ENCODE measurements around the gene RAP1GAP2.

Gene RAP1GAP2

GRCh38 chr17:2796164-2797125, at the start of gene RAP1GAP2:
Gene RAP1GAP2, plus strand, starts transcription at chr17:2796438. Its CDS starts 90 bp downstream, at chr17:2796528.
- Histone ChIP-seq H3K9me3 (no peaks in the 10 kb centered on the region), H3K4me3 (no peak within 1 kb of the TSS), H3K36me3 (replicated peaks) (no peaks in the 10 kb centered on the region), H3K27me3 (ENCODE audit: low read depth) (no peaks in the 10 kb centered on the region), H3K4me1 (no peaks in the 10 kb centered on the region)
- in situ Hi-C loops (cut with MboI; ENCODE audit: low sequenced_read_pairs), result no loop called here
- DNase-seq (ENCODE audit: low spot score in 2 of 2), result peak in 1 of 2 experiments; percentile 42

- in situ Hi-C loops (cut with MboI; ENCODE audit: low sequenced_read_pairs), result no loop called here
- no peaks in the 10 kb centered on the region for H3K9me3 ChIP-seq
- peaks cover 36% of the 10 kb centered on the region for H3K27me3 ChIP-seq (ENCODE audit: low read depth)
- H3K4me3 ChIP-seq, result no peak within 1 kb of the TSS; the same call in 1 of the 2 replicates
- no peaks in the 10 kb centered on the region for H3K36me3 ChIP-seq (replicated peaks)
- no peak for DNase-seq (ENCODE audit: low spot score in 2 of 2)
- H3K4me1 ChIP-seq, result no peaks in the 10 kb centered on the region
Observed at GRCh38 chr17:2749058-2749783, 47.0 kb upstream of the RAP1GAP2 start, which contains the start of gene CCDC92B. Gene CCDC92B, minus strand, starts transcription at chr17:2749652. Its CDS starts 14,507 bp downstream, at chr17:2735145.

GRCh38 chr17:2749784-2750181, 46.5 kb upstream of the RAP1GAP2 start:
- DNase-seq (ENCODE audit: low spot score in 2 of 2), result peak; percentile 59 to 85
- no peak overlapping the region; the same call in 1 of the 2 replicates for H3K4me3 ChIP-seq
- H3K9me3 ChIP-seq, result no peaks in the 10 kb centered on the region
- peaks cover 33% of the 10 kb centered on the region for H3K27me3 ChIP-seq (ENCODE audit: low read depth)
- in situ Hi-C loops (cut with MboI; ENCODE audit: low sequenced_read_pairs), result no loop called here
- H3K36me3 ChIP-seq (replicated peaks), result no peaks in the 10 kb centered on the region
- H3K4me1 ChIP-seq, result no peaks in the 10 kb centered on the region

DNA sequence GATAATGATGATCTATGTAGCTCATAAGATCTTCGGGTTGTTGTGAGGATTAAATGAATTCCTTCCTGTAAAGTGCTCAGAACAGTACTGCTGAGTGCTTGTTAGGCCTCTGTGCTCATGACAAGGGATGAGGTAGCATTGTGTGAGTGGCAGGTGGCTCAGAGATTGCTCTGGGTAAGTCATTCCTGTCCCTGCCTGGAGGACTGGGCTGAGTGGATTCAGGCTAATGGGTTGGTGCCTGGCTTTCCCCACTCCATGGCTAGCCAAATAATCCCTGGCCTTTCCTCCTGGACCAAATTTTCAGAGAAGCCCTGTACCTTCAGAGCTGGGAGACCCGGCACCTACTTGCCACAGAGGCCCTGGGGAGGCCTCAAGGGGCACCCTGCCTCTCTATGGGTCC, 45.5 kb upstream of the RAP1GAP2 start:
- peaks cover 25% of the 10 kb centered on the region; the same call in 1 of the 2 replicates for H3K27me3 ChIP-seq (ENCODE audit: low read depth)
- DNase-seq (ENCODE audit: low spot score in 2 of 2), result no peak
- in situ Hi-C loops (cut with MboI; ENCODE audit: low sequenced_read_pairs), result no loop called here

GRCh38 chr17:2751491-2751890, 44.7 kb upstream of the RAP1GAP2 start:
- Histone ChIP-seq H3K9me3 (no peaks in the 10 kb centered on the region), H3K36me3 (replicated peaks) (no peaks in the 10 kb centered on the region), H3K4me1 (no peaks in the 10 kb centered on the region; the same call in 1 of the 2 replicates), H3K27me3 (ENCODE audit: low read depth) (peaks cover 23% of the 10 kb centered on the region; the same call in 1 of the 2 replicates), H3K4me3 (no peak overlapping the region)
- DNase-seq (ENCODE audit: low spot score in 2 of 2), result no peak
- in situ Hi-C loops (cut with MboI; ENCODE audit: low sequenced_read_pairs), result no loop called here

More for the DNA sequence above, 45.5 kb upstream of the RAP1GAP2 start:
- no peaks in the 10 kb centered on the region for H3K9me3 ChIP-seq
- no peaks in the 10 kb centered on the region for H3K36me3 ChIP-seq (replicated peaks)
- H3K4me3 ChIP-seq, result no peak overlapping the region
- H3K4me1 ChIP-seq, result no peaks in the 10 kb centered on the region

DNA sequence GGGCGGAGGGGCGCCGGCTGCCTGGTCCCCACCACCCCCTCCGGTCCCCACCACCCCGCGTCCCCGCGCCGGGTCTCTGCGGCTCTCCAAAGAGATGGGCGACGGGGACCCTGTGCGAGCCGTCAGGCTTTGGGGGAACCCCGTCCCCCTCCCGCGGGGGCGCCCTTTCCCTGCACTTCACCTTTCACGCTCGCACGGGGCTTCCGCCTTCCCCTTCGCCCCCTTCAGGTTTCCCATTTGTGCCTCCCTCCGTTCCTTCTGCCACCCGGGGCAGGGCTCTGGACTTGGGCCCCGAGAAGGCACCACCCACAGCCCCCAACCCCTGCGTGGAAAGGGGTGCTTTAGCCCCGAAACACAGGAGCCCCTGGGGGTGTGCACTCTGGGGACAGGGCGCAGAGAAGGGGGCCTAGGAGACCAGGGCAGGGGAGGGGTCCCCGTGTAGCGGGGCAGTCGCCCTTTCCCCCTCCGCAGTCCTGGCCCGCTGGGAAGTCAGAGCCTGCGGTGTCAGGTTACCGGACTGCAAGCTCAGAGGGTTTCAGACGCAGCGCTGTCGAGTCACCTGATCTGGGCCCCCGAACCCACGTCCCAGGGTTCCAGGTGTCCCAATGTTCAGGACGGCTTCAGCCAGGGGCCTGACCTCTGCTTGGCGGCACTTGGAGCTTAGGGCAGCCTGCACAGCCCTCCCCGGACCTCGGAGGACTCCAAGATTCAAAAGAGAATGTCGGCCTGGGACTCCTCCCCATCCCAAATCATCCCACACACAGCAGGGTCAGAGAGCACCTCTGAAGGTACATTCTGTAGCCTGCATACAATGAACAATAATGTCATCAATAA, 40.1 kb upstream of the RAP1GAP2 start:
- H3K9me3 ChIP-seq, result no peaks in the 10 kb centered on the region
- H3K27me3 ChIP-seq (ENCODE audit: low read depth), result no peaks in the 10 kb centered on the region
- H3K4me1 ChIP-seq, result no peaks in the 10 kb centered on the region; the same call in 1 of the 2 replicates
- in situ Hi-C loops (cut with MboI; ENCODE audit: low sequenced_read_pairs), result no loop called here
- H3K36me3 ChIP-seq (replicated peaks), result no peaks in the 10 kb centered on the region
- DNase-seq (ENCODE audit: low spot score in 2 of 2), result peak; percentile 8 to 63
- peak overlapping the region; percentile 33 for H3K4me3 ChIP-seq

- Histone ChIP-seq H3K9me3 (no peaks in the 10 kb centered on the region), H3K36me3 (replicated peaks) (no peaks in the 10 kb centered on the region), H3K27me3 (ENCODE audit: low read depth) (no peaks in the 10 kb centered on the region), H3K4me1 (no peaks in the 10 kb centered on the region; the same call in 1 of the 2 replicates), H3K4me3 (no peak overlapping the region)
- DNase-seq (ENCODE audit: low spot score in 2 of 2), result no peak
- in situ Hi-C loops (cut with MboI; ENCODE audit: low sequenced_read_pairs), result no loop called here
Observed at GRCh38 chr17:2758870-2759269, 37.4 kb upstream of the RAP1GAP2 start.

DNA sequence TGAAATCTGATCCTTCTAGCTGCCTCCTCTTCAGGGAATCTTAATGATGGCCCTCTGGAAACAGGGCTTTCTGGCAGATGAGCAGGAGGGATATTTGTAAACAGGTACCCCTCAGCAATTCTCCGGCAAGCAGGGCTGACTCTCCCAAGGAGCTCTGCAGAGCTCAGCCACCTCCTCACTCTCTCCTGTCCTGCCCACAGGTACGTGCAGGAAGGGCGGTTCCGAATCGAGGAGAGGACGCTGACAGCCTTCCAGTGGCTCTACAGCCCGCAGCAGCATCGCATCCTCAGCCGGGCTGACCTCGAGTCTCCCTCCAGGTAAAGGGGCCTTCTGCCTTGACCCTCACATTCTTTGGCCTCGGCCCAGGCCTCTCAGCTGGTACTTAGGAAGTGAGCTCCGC, 26.1 kb upstream of the RAP1GAP2 start:
- Histone ChIP-seq H3K27me3 (ENCODE audit: low read depth) (no peaks in the 10 kb centered on the region), H3K4me1 (no peaks in the 10 kb centered on the region), H3K9me3 (no peaks in the 10 kb centered on the region), H3K4me3 (no peak overlapping the region), H3K36me3 (replicated peaks) (no peaks in the 10 kb centered on the region)
- DNase-seq (ENCODE audit: low spot score in 2 of 2), result no peak
- in situ Hi-C loops (cut with MboI; ENCODE audit: low sequenced_read_pairs), result no loop called here

GRCh38 chr17:2775206-2775605, 21.0 kb upstream of the RAP1GAP2 start:
- Histone ChIP-seq H3K4me1 (no peaks in the 10 kb centered on the region), H3K36me3 (replicated peaks) (no peaks in the 10 kb centered on the region), H3K4me3 (no peak overlapping the region), H3K27me3 (ENCODE audit: low read depth) (no peaks in the 10 kb centered on the region), H3K9me3 (no peaks in the 10 kb centered on the region)
- in situ Hi-C loops (cut with MboI; ENCODE audit: low sequenced_read_pairs), result no loop called here
- DNase-seq (ENCODE audit: low spot score in 2 of 2), result no peak

- Histone ChIP-seq H3K4me1 (no peaks in the 10 kb centered on the region), H3K36me3 (replicated peaks) (no peaks in the 10 kb centered on the region), H3K9me3 (no peaks in the 10 kb centered on the region), H3K27me3 (ENCODE audit: low read depth) (no peaks in the 10 kb centered on the region), H3K4me3 (peak overlapping the region; percentile 45)
- peak; percentile 31 to 72 for DNase-seq (ENCODE audit: low spot score in 2 of 2)
- in situ Hi-C loops (cut with MboI; ENCODE audit: low sequenced_read_pairs), result no loop called here
Observed at GRCh38 chr17:2776589-2777241, 19.5 kb upstream of the RAP1GAP2 start.

GRCh38 chr17:2777242-2777867, 18.9 kb upstream of the RAP1GAP2 start:
- Histone ChIP-seq H3K4me3 (peak overlapping the region; percentile 45), H3K9me3 (no peaks in the 10 kb centered on the region), H3K27me3 (ENCODE audit: low read depth) (no peaks in the 10 kb centered on the region), H3K36me3 (replicated peaks) (no peaks in the 10 kb centered on the region), H3K4me1 (no peaks in the 10 kb centered on the region)
- DNase-seq (ENCODE audit: low spot score in 2 of 2), result no peak
- in situ Hi-C loops (cut with MboI; ENCODE audit: low sequenced_read_pairs), result no loop called here

DNA sequence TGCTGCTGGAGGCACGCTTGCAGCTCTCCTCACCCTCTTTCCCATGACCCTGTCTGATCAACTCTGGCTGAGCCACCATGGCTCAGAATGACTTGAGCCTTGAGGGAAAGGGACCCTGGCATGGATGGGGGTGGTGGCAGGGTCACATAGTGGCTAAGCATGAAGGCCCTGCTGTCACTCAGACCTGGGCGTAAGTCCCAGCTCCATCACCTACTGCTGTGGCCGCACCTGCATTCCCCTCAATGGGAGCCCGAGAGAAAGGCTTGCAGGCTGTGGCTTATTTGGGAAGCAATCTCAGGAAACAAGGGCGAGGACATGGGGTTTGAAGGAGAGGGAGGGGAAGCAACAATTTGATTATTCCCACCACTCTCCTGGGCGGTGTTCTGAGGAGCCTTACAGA, 17.7 kb upstream of the RAP1GAP2 start:
- DNase-seq (ENCODE audit: low spot score in 2 of 2), result no peak
- in situ Hi-C loops (cut with MboI; ENCODE audit: low sequenced_read_pairs), result no loop called here
- Histone ChIP-seq H3K4me3 (no peak overlapping the region), H3K27me3 (ENCODE audit: low read depth) (no peaks in the 10 kb centered on the region), H3K4me1 (no peaks in the 10 kb centered on the region), H3K36me3 (replicated peaks) (no peaks in the 10 kb centered on the region), H3K9me3 (no peaks in the 10 kb centered on the region)
